HCT116 (cell line): ENCODE measurements around the gene AAMP. TPM values are rescaled to one million over a fixed set of nuclear protein-coding genes. Genes with fewer than 3 reads are reported as not detected.

Experiments used
- ATAC-seq: fragments of 200-7000 bp; cut with Tn5 transposase; 2 replicates; pipeline ENCODE4 v1.9.1; 2020; ENCODE audit warnings: mild to moderate bottlenecking, moderate library complexity
- BruUV-seq: library from RNA; stranded (reverse); fragments of 400-500 nt; replicated peaks from 2 replicates; lab custom pipeline; 2021; lab: Mats Ljungman, UMichigan
- CTCF ChIA-PET: fragments of 300-600 bp; sonication (Branson Sonifier 250); formaldehyde crosslinking; loops from one replicate; lab custom pipeline; 2021; ENCODE audit warnings: antibody characterized with exemption; lab: Charles Lee
- POLR2A ChIA-PET: fragments of 300-600, 350-600 bp; sonication (Branson Sonifier 250); formaldehyde crosslinking; loops from one replicate; lab custom pipeline; 2021; ENCODE audit warnings: antibody characterized with exemption; lab: Charles Lee
- RAD21 ChIA-PET, 2 experiments: fragments of 300-600 bp; sonication (Branson Sonifier 250); formaldehyde crosslinking; loops; one replicate each; lab custom pipeline; 2023; ENCODE audit warnings: low total read pairs in 2 of 2; ENCODE audit not compliant: uncharacterized antibody in 2 of 2, unreplicated experiment in 2 of 2, low non-redundant PET in 1 of 2; lab: Charles Lee
- DNase-seq: peaks from one replicate; pipeline ENCODE4 v3.0.0-alpha.2; 2010; ENCODE audit warnings: low read depth, low spot score
- H2AFZ ChIP-seq: fragments of 200-600 bp; shearing (Covaris generic), sonication (generic); 2 replicates; pipeline ENCODE4 v1.6.1; 2017; ENCODE audit warnings: low read depth, mixed run types, mixed read lengths, antibody characterized with exemption, low read length; ENCODE audit not compliant: poor library complexity, severe bottlenecking
- H3K27ac ChIP-seq: 2 replicates; pipeline ENCODE4 v1.5.1; 2012; ENCODE audit warnings: low read depth, low read length
- H3K27me3 ChIP-seq: fragments of 200-600 bp; sonication (generic); 2 replicates; pipeline ENCODE4 v1.6.1; 2016; ENCODE audit warnings: mixed run types, low read length, mixed read lengths; ENCODE audit not compliant: insufficient read depth
- H3K36me3 ChIP-seq, 2 experiments: fragments of 200-500 bp in 1 of 2; fragments of 200-600 bp in 1 of 2; sonication (Bioruptor generic) in 1 of 2; sonication (generic) in 1 of 2; 2 replicates each; pipeline versions ENCODE4 v1.5.1 to v1.6.1; 2014 to 2016; ENCODE audit warnings: low read length in 2 of 2, inconsistent platforms in 1 of 2, mixed read lengths in 1 of 2, mixed run types in 1 of 2; ENCODE audit not compliant: insufficient read depth in 2 of 2, control insufficient read depth in 1 of 2
- H3K4me1 ChIP-seq, 2 experiments: fragments of 200-600 bp in 1 of 2; sonication (generic) in 1 of 2; 2 replicates each; pipeline versions ENCODE4 v1.5.1 to v1.6.1; 2012 to 2017; ENCODE audit warnings: low read length in 2 of 2, inconsistent platforms in 1 of 2, mild to moderate bottlenecking in 1 of 2, mixed read lengths in 1 of 2, mixed run types in 1 of 2, moderate library complexity in 1 of 2; ENCODE audit not compliant: insufficient read depth in 2 of 2, control insufficient read depth in 1 of 2
- H3K4me2 ChIP-seq: fragments of 200-600 bp; sonication (generic); 2 replicates; pipeline ENCODE4 v1.6.1; 2017; ENCODE audit warnings: mixed run types, low read length, mixed read lengths
- H3K4me3 ChIP-seq, 2 experiments: fragments of 200-600 bp in 1 of 2; sonication (generic) in 1 of 2; replicated peaks in 1 of 2; 2 replicates each; pipeline ENCODE4 v1.5.1; 2011 to 2016; ENCODE audit warnings: low read length in 2 of 2, control low read depth in 1 of 2, low read depth in 1 of 2, mild to moderate bottlenecking in 1 of 2, mixed read lengths in 1 of 2, mixed run types in 1 of 2
- H3K79me2 ChIP-seq: fragments of 200-600 bp; sonication (generic); 2 replicates; pipeline ENCODE4 v1.6.1; 2017; ENCODE audit warnings: mild to moderate bottlenecking, mixed run types, low read length, moderate library complexity, mixed read lengths; ENCODE audit not compliant: insufficient read depth
- H3K9ac ChIP-seq: fragments of 200-600 bp; sonication (generic); 2 replicates; pipeline ENCODE4 v1.6.1; 2016; ENCODE audit warnings: low read length, mixed read lengths
- H3K9me2 ChIP-seq: fragments of 200-600 bp; sonication (generic), shearing (Covaris generic); 2 replicates; pipeline ENCODE4 v1.6.1; 2017; ENCODE audit warnings: mixed run types, mild to moderate bottlenecking, moderate library complexity; ENCODE audit not compliant: insufficient read depth
- H3K9me3 ChIP-seq, 2 experiments: fragments of 200-500 bp in 1 of 2; fragments of 200-600 bp in 1 of 2; sonication (Bioruptor generic) in 1 of 2; sonication (generic) in 1 of 2; 2 replicates each; pipeline ENCODE4 v1.6.1; 2014 to 2017; ENCODE audit warnings: low read length in 2 of 2, mixed read lengths in 2 of 2, inconsistent platforms in 1 of 2, low read depth in 1 of 2, mild to moderate bottlenecking in 1 of 2, mixed run types in 1 of 2, moderate library complexity in 1 of 2; ENCODE audit not compliant: control insufficient read depth in 1 of 2, insufficient read depth in 1 of 2
- H4K20me1 ChIP-seq: fragments of 200-600 bp; sonication (generic), shearing (Covaris generic); 2 replicates; pipeline ENCODE4 v1.6.1; 2017; ENCODE audit warnings: mixed run types, mild to moderate bottlenecking, moderate library complexity; ENCODE audit not compliant: insufficient read depth
- CBX3 ChIP-seq: IDR thresholded peaks from 2 replicates; pipeline ENCODE4 v1.6.1; 2012; ENCODE audit warnings: low read depth
- CEBPB ChIP-seq: IDR thresholded peaks from 2 replicates; pipeline ENCODE4 v1.6.1; 2012; ENCODE audit warnings: low read depth
- EGR1 ChIP-seq: IDR thresholded peaks from 2 replicates; pipeline ENCODE4 v1.6.1; 2012; ENCODE audit warnings: low read depth
- FOSL1 ChIP-seq: IDR thresholded peaks from 2 replicates; pipeline ENCODE4 v1.6.1; 2012; ENCODE audit warnings: low read depth
- JUND ChIP-seq: IDR thresholded peaks from 2 replicates; pipeline ENCODE4 v1.6.1; 2012
- POLR2A ChIP-seq: IDR thresholded peaks from 2 replicates; pipeline ENCODE4 v1.7.0; 2011; ENCODE audit warnings: borderline replicate concordance; ENCODE audit not compliant: insufficient read depth, insufficient read length; ENCODE audit errors: extremely low read depth
- RAD21 ChIP-seq: IDR thresholded peaks from 2 replicates; pipeline ENCODE4 v1.6.1; 2012; ENCODE audit warnings: low read depth, mild to moderate bottlenecking
- SIN3A ChIP-seq: IDR thresholded peaks from 2 replicates; pipeline ENCODE4 v1.6.1; 2012; ENCODE audit warnings: low read depth
- SP1 ChIP-seq: IDR thresholded peaks from 2 replicates; pipeline ENCODE4 v1.6.1; 2012; ENCODE audit warnings: low read depth
- TCF7L2 ChIP-seq: IDR thresholded peaks from 2 replicates; pipeline ENCODE4 v1.7.0; 2011; ENCODE audit warnings: borderline replicate concordance, inconsistent platforms; ENCODE audit not compliant: insufficient read depth, insufficient read length; ENCODE audit errors: extremely low read depth
- ZNF274 ChIP-seq: fragments of 200-500 bp; sonication (Bioruptor generic); IDR thresholded peaks from 2 replicates; pipeline ENCODE4 v1.6.1; 2014; ENCODE audit warnings: mild to moderate bottlenecking, low read depth, low read length, inconsistent platforms
- intact Hi-C: fragments of 100-400 bp; cut with micrococcal nuclease; formaldehyde crosslinking; loops from 2 replicates; pipeline ENCODE4 v1.10.0; 2022
- microRNA-seq: library from miRNA; unstranded; fragments of <30 nt; microRNA quantifications from one replicate; pipeline ENCODE4, GENCODE V29; 2016; ENCODE audit warnings: borderline number of aligned reads
- total RNA-seq: library from RNA; stranded (reverse); gene quantifications from one replicate; pipeline ENCODE4 v1.2.1, GENCODE V29; 2021; ENCODE audit not compliant: unreplicated experiment
- TF ChIP-seq, protein P1 (sequence below): IDR thresholded peaks from 2 replicates; pipeline ENCODE4 v1.6.1; 2012; ENCODE audit warnings: low read depth
- TF ChIP-seq, protein P2 (sequence below): IDR thresholded peaks from 2 replicates; pipeline ENCODE4 v1.6.1; 2012

Gene AAMP
- total RNA-seq, 1 experiment from 2014 or later: 111 TPM

DNA sequence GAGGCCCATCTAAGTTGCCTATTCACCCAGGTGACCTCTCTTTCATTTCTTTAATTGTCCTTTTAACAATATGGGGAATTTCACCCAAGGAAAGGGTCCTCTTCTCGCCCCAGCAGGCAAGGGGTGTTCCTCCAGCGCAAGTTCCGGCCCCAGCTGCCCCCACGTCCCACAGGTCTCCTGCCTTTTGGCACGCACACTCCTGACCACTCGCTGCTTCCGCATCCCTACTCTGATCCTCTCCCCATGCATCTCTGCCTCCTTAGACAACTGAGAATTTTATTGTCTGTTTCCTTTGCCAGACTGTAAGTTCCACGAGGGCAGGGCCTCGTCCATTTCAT is 53.6 kb downstream of the AAMP start:
- BruUV-seq: TSS peak; percentile 86
- DNase-seq (no peak), ATAC-seq (no peak)
- Histone ChIP-seq H3K4me1 (peaks cover 12 to 26% of the 10 kb centered on the region in 2 experiments), H3K27ac (peak overlapping the region; percentile 71), H3K9ac (peak overlapping the region; percentile 92), H3K4me3 (peak overlapping the region; percentile 83 to 89), H3K27me3 (no peaks in the 10 kb centered on the region), H3K9me3 (no peaks in the 10 kb centered on the region), H3K4me2 (peak overlapping the region; percentile 87), H3K9me2 (no peaks in the 10 kb centered on the region), H3K36me3 (peaks cover 0 to 10% of the 10 kb centered on the region in 2 experiments; a peak in 2 of 4 replicates), H4K20me1 (peaks cover 8% of the 10 kb centered on the region; the same call in 1 of the 2 replicates), H3K79me2 (peaks cover 42% of the 10 kb centered on the region), H2AFZ (peak overlapping the region; percentile 67)
- CTCF ChIA-PET: interaction anchor here (1.0 to 1.5 kb wide), 2 partner anchors 15 to 54 kb away, joined by 3 to 4 read pairs; partner anchors contain the start of genes AAMP and PNKD
- intact Hi-C loops: no loop called here
- TF ChIP-seq, protein P1, sequence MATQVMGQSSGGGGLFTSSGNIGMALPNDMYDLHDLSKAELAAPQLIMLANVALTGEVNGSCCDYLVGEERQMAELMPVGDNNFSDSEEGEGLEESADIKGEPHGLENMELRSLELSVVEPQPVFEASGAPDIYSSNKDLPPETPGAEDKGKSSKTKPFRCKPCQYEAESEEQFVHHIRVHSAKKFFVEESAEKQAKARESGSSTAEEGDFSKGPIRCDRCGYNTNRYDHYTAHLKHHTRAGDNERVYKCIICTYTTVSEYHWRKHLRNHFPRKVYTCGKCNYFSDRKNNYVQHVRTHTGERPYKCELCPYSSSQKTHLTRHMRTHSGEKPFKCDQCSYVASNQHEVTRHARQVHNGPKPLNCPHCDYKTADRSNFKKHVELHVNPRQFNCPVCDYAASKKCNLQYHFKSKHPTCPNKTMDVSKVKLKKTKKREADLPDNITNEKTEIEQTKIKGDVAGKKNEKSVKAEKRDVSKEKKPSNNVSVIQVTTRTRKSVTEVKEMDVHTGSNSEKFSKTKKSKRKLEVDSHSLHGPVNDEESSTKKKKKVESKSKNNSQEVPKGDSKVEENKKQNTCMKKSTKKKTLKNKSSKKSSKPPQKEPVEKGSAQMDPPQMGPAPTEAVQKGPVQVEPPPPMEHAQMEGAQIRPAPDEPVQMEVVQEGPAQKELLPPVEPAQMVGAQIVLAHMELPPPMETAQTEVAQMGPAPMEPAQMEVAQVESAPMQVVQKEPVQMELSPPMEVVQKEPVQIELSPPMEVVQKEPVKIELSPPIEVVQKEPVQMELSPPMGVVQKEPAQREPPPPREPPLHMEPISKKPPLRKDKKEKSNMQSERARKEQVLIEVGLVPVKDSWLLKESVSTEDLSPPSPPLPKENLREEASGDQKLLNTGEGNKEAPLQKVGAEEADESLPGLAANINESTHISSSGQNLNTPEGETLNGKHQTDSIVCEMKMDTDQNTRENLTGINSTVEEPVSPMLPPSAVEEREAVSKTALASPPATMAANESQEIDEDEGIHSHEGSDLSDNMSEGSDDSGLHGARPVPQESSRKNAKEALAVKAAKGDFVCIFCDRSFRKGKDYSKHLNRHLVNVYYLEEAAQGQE: no peak
- no peak for TF ChIP-seq ZNF274
- no peak for TF ChIP-seq CBX3
- TF ChIP-seq RAD21: no peak
- TF ChIP-seq, protein P2, sequence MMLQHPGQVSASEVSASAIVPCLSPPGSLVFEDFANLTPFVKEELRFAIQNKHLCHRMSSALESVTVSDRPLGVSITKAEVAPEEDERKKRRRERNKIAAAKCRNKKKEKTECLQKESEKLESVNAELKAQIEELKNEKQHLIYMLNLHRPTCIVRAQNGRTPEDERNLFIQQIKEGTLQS: no peak
- no peak for TF ChIP-seq CEBPB
- TF ChIP-seq SIN3A: no peak
- no peak for TF ChIP-seq SP1
- no peak for TF ChIP-seq JUND
- TF ChIP-seq POLR2A: no peak
- no peak for TF ChIP-seq TCF7L2
- no peak for TF ChIP-seq EGR1
- no peak for TF ChIP-seq FOSL1
- POLR2A ChIA-PET: interaction anchor here (2.0 kb wide), 1 partner anchor 15 kb away, joined by 5 read pairs; no protein-coding TSS in a partner anchor
- RAD21 ChIA-PET: no interaction called here

Small RNAs within 50 kb of the gene (microRNA-seq; reads per million reads assigned to microRNA genes)
- 1.2 reads per million for gene MIR6513

Other genes with a start within 250 kb of the AAMP start
- 0.27 TPM for gene RUFY4, start 200.9 kb downstream of the AAMP start, total RNA-seq
- 0.15 TPM for gene CXCR2, start 144.1 kb downstream of the AAMP start, total RNA-seq
- not detected for gene CXCR1, start 103.2 kb downstream of the AAMP start, total RNA-seq
- gene ARPC2, start 52.9 kb downstream of the AAMP start, total RNA-seq: 187 TPM
- gene GPBAR1, start 9.1 kb downstream of the AAMP start, total RNA-seq: 0.27 TPM
- 58.1 TPM for gene PNKD, start 382 bp upstream of the AAMP start, total RNA-seq
- 91.0 TPM for gene TMBIM1, start 22.4 kb upstream of the AAMP start, total RNA-seq
- gene CATIP, start 86.7 kb upstream of the AAMP start, total RNA-seq: 0.57 TPM
- gene SLC11A1, start 112.1 kb upstream of the AAMP start, total RNA-seq: 0.42 TPM
- 90.7 TPM for gene CTDSP1, start 129.7 kb upstream of the AAMP start, total RNA-seq
- gene VIL1, start 149.0 kb upstream of the AAMP start, total RNA-seq: 0.49 TPM